AG04450 (cell line): ENCODE measurements around the gene AP1M2. TPM values are rescaled to one million over a fixed set of nuclear protein-coding genes. Genes with fewer than 3 reads are reported as not detected.
A peak's percentile ranks its signal among the peaks of the same experiment; 100 is the strongest.

Experiments used
- CTCF ChIA-PET: fragments of 300-600, 350-600 bp; formaldehyde crosslinking; extraction: SDS; loops from one replicate; lab custom pipeline; 2022; ENCODE audit warnings: antibody characterized with exemption, inconsistent platforms; lab: Charles Lee
- POLR2A ChIA-PET: fragments of 350-600 bp; formaldehyde crosslinking; extraction: SDS; loops from one replicate; lab custom pipeline; 2021; ENCODE audit warnings: antibody characterized with exemption, inconsistent platforms; lab: Yijun Ruan, JAX
- DNase-seq: peaks from one replicate; pipeline ENCODE4 v3.0.0-alpha.2; 2011; ENCODE audit warnings: low read depth, low spot score
- H3K27ac ChIP-seq: one replicate; pipeline ENCODE4 v1.5.1; 2012; ENCODE audit warnings: low read depth, low read length, control low read depth
- H3K27me3 ChIP-seq: one replicate; pipeline ENCODE4 v1.6.0; 2012; ENCODE audit warnings: low read length; ENCODE audit not compliant: control insufficient read depth, insufficient read depth
- H3K4me3 ChIP-seq: 2 replicates; pipeline ENCODE4 v1.5.1; 2011; ENCODE audit warnings: mild to moderate bottlenecking, low read depth, low read length, control low read depth
- H3K9me3 ChIP-seq: 2 replicates; pipeline ENCODE4 v1.5.1; 2012; ENCODE audit warnings: low read length; ENCODE audit not compliant: control insufficient read depth, insufficient read depth
- polyA plus RNA-seq: library from polyadenylated mRNA; depleted of rRNA; stranded (reverse); fragments of >200 nt; gene quantifications from 2 replicates; pipeline ENCODE4 v1.2.3, GENCODE V29; 2011
- TF ChIP-seq, protein P1 (sequence below): IDR thresholded peaks from 2 replicates; pipeline ENCODE4 v1.5.1; 2011; ENCODE audit warnings: low read depth, low read length, control low read depth, inconsistent platforms

Gene AP1M2
- polyA plus RNA-seq, 1 experiment = 0.17 TPM

DNA sequence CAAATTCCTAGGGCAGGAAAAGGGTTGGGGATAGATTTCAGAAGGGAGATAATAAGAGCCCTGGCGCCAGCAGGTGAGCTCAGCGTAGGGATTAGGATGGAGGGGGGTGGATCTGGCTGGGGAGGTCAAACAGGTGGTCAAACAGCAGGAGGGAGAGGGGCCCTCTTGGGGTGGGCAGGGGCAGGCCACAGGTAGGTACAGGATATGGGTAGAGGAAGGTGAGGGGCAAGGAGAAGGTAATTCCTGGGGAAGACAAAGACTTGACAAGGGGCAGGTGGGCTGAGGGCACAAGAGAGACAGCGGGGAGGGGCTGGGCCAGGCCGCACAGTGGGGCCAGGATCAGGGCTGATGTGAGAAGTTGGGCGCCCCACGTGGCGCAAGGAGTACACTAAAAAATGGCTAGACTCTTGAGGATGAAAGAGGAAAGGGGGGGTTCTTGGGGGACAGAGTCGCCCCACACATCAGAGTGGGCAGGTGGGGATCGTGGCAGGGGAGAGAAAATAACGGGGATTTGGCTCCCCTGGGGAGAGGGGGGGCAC lies 22.0 kb downstream of the AP1M2 start:
- ChIA-PET POLR2A (no interaction called here), CTCF (interaction anchor here (0.7 to 0.9 kb wide), 2 partner anchors 23 to 59 kb away, joined by 4 read pairs; no protein-coding TSS in a partner anchor)
- TF ChIP-seq, protein P1, sequence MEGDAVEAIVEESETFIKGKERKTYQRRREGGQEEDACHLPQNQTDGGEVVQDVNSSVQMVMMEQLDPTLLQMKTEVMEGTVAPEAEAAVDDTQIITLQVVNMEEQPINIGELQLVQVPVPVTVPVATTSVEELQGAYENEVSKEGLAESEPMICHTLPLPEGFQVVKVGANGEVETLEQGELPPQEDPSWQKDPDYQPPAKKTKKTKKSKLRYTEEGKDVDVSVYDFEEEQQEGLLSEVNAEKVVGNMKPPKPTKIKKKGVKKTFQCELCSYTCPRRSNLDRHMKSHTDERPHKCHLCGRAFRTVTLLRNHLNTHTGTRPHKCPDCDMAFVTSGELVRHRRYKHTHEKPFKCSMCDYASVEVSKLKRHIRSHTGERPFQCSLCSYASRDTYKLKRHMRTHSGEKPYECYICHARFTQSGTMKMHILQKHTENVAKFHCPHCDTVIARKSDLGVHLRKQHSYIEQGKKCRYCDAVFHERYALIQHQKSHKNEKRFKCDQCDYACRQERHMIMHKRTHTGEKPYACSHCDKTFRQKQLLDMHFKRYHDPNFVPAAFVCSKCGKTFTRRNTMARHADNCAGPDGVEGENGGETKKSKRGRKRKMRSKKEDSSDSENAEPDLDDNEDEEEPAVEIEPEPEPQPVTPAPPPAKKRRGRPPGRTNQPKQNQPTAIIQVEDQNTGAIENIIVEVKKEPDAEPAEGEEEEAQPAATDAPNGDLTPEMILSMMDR = peak; percentile 42
- Histone ChIP-seq H3K27me3 (no peaks in the 10 kb centered on the region), H3K4me3 (peak overlapping the region; percentile 95), H3K9me3 (no peaks in the 10 kb centered on the region), H3K27ac (no peak overlapping the region)
- no peak for DNase-seq

DNA sequence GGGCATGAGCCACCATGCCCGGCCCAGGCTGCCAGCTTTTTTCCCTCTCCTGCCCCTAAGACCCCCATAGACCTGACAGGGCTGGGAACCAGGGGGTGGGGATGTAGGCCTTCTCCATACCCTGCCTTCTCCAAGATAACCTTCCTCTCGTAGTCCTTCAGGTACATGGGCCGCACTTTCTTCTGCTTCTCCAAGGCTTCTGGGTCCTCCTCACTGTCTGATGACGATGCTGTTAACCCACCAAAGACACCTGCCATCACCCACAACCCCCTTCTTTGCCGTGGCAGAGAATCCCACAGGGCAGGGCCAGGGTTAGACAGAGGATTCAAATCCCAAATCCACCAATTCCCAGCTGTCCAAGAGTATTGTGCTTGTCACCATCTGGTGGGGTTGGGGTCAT lies 24.5 kb downstream of the AP1M2 start:
- H3K27ac ChIP-seq = no peak overlapping the region
- DNase-seq = no peak
- no peak overlapping the region for H3K4me3 ChIP-seq
- H3K27me3 ChIP-seq = no peaks in the 10 kb centered on the region
- ChIA-PET POLR2A (no interaction called here), CTCF (no interaction called here)
- TF ChIP-seq, protein P1 = no peak
- H3K9me3 ChIP-seq = no peaks in the 10 kb centered on the region

DNA sequence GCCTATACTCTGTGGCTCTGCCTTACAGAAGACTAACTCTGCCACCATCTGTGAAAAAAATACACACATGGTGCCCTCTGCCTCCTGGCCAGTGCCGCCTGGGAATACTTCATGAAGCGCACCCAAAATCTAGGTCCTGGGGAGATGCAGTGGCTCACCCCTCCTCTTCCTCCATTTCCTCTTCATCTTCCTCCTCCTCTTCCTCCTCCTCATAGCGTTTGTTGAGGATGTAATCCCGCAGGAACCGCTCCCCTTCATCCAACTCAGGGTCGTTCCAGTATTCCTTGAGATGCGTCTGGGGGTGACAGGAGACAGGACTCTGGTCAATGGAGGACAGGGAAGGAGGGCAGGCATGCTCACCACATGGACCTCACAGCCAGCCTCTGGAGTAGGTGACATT lies 27.0 kb downstream of the AP1M2 start:
- ChIA-PET POLR2A (no interaction called here), CTCF (no interaction called here)
- Histone ChIP-seq H3K4me3 (no peak overlapping the region), H3K9me3 (no peaks in the 10 kb centered on the region), H3K27me3 (no peaks in the 10 kb centered on the region), H3K27ac (no peak overlapping the region)
- no peak for DNase-seq
- TF ChIP-seq, protein P1 = no peak

DNA sequence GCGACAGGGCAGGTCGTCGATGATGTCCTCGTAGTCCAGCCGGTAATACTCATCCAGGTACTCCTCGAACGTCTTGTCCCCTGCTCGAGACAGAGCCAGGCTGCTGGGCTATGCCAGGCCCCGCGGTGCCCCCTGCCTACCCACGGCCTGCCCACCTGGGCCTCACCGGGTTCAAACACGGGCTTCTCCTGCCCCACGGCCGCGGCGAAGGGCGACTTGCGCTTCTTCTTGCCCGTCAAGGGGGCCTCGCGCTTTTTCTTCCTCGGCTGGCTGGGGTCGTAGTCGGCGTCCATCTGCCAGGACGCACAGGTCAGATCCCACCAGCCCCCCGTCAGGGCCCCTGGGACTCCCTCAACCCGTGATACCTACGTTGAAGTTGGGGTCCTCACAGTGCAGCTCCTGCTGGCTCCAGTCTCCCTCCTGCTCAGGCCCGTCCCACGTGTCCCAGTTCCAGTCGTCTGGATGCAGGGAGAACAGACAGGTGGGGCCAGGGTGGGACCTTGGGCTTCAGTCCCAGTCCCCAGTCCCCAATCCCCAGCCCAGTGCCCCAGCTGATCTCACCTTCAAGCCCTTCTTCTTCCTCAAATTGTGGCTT lies 29.4 kb downstream of the AP1M2 start:
- Histone ChIP-seq H3K27me3 (no peaks in the 10 kb centered on the region), H3K9me3 (peaks cover 1% of the 10 kb centered on the region; the same call in 1 of the 2 replicates), H3K27ac (no peak overlapping the region), H3K4me3 (no peak overlapping the region)
- ChIA-PET CTCF (no interaction called here), POLR2A (interaction anchor here (0.6 kb wide), 1 partner anchor 106 kb away, joined by 3 read pairs; no protein-coding TSS in a partner anchor)
- DNase-seq = no peak
- TF ChIP-seq, protein P1 = no peak

DNA sequence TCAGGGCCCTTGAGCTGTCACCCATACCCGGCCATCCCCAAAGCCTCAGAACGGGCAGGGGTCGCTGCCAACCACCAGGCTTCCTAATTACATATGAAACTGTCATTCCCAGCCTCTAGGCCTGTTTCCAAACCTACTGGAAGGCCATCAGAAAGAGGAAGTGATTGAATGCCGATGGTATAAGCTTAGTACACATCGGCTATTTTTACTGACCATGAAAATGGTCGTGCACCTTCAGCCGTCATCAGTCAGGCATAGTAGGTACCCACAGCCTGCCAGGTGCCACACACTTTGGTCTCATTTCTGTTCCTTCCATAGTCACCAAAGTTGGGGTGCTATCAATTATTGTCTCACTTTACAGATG lies 31.5 kb downstream of the AP1M2 start:
- DNase-seq = no peak
- ChIA-PET CTCF (interaction anchor here (0.5 to 1.4 kb wide), 3 partner anchors 10 to 118 kb away, joined by 3 to 7 read pairs (median 5); partner anchors contain the start of gene KRI1), POLR2A (interaction anchor here (0.7 kb wide), 1 partner anchor 10 kb away, joined by 6 read pairs; the partner anchor contains the start of gene KRI1)
- H3K9me3 ChIP-seq = peaks cover 9% of the 10 kb centered on the region
- TF ChIP-seq, protein P1 = no peak
- no peak overlapping the region for H3K27ac ChIP-seq
- H3K27me3 ChIP-seq = no peaks in the 10 kb centered on the region
- H3K4me3 ChIP-seq = no peak overlapping the region
